HG02870 (cell line): ENCODE results near the gene SLC35A4.
"Not testable (repeated sequence)": the region's sequence is repeated elsewhere in the genome, so short reads cannot be mapped to it uniquely, and the experiment has no call there.

Experiments
- ATAC-seq: cut with Tn5 transposase; IDR thresholded peaks from one replicate; pipeline ENCODE4 v1.9.1; 2021; ENCODE audit warnings: mild to moderate bottlenecking, moderate library complexity; ENCODE audit not compliant: unreplicated experiment

The SLC35A4 gene

GRCh38 chr5:140557965-140558364 lies 6.7 kb upstream of the SLC35A4 start:
- no peak for ATAC-seq

- no peak for ATAC-seq
Measured at GRCh38 chr5:140558542-140558941, 6.1 kb upstream of the SLC35A4 start.

GRCh38 chr5:140560227-140560626 lies 4.4 kb upstream of the SLC35A4 start:
- no peak for ATAC-seq

GRCh38 chr5:140561753-140562523 lies 2.7 kb upstream of the SLC35A4 start:
- ATAC-seq, result no peak

GRCh38 chr5:140563596-140563995 lies 1.0 kb upstream of the SLC35A4 start:
- no peak for ATAC-seq

GRCh38 chr5:140565024-140565779 lies 574 bp downstream of the SLC35A4 start:
- ATAC-seq, result no peak

GRCh38 chr5:140565780-140566095 lies 1.1 kb downstream of the SLC35A4 start:
- ATAC-seq, result no peak

GRCh38 chr5:140566665-140567064 lies 2.0 kb downstream of the SLC35A4 start:
- ATAC-seq, result no peak

GRCh38 chr5:140567136-140567818 lies 2.6 kb downstream of the SLC35A4 start:
- ATAC-seq, result no peak

- no peak for ATAC-seq
Measured at GRCh38 chr5:140567871-140568270, 3.2 kb downstream of the SLC35A4 start.

- no peak for ATAC-seq
Measured at GRCh38 chr5:140568443-140569063, 3.9 kb downstream of the SLC35A4 start.

GRCh38 chr5:140569197-140569596 lies 4.6 kb downstream of the SLC35A4 start:
- ATAC-seq, result no peak

- ATAC-seq, result no peak
Measured at GRCh38 chr5:140570058-140570457, 5.4 kb downstream of the SLC35A4 start.

- ATAC-seq, result no peak
Measured at GRCh38 chr5:140570488-140570887, 5.9 kb downstream of the SLC35A4 start.

GRCh38 chr5:140571105-140571504 lies 6.5 kb downstream of the SLC35A4 start:
- no peak for ATAC-seq

GRCh38 chr5:140573683-140574082 lies 9.1 kb downstream of the SLC35A4 start:
- ATAC-seq, result no peak

- ATAC-seq, result no peak
Measured at GRCh38 chr5:140574165-140574564, 9.5 kb downstream of the SLC35A4 start.

- no peak for ATAC-seq
Measured at GRCh38 chr5:140575309-140575708, 10.7 kb downstream of the SLC35A4 start.

- ATAC-seq, result no peak
Measured at GRCh38 chr5:140576776-140577201, 12.2 kb downstream of the SLC35A4 start.

GRCh38 chr5:140579188-140579747 lies 14.6 kb downstream of the SLC35A4 start:
- not testable (repeated sequence) for ATAC-seq

GRCh38 chr5:140587495-140587894 lies 22.9 kb downstream of the SLC35A4 start:
- no peak for ATAC-seq
